Activated naive CD8-positive, alpha-beta T cell treated with anti-CD3 and anti-CD28 coated beads, Interleukin-2, amount 10 ng/mL, durations not matched to agents 7 days and 5 days (primary cell): ENCODE measurements around the gene VRK1. TPM values are rescaled to one million over a fixed set of nuclear protein-coding genes. Genes with fewer than 3 reads are reported as not detected.
A peak's percentile ranks its signal among the peaks of the same experiment; 100 is the strongest.

Experiments used
- ATAC-seq: fragments of 150-1000 bp; cut with Tn5 transposase; one replicate; pipeline ENCODE4 v1.10.0; 2021; ENCODE audit warnings: low read depth, moderate library complexity
- POLR2A ChIA-PET: fragments of 350-600 bp; sonication (Branson Sonifier 250); formaldehyde crosslinking; loops from one replicate; lab custom pipeline; 2021; ENCODE audit warnings: antibody characterized with exemption; lab: Charles Lee
- DNase-seq: peaks from one replicate; pipeline ENCODE4 v3.0.0; 2021
- H3K27ac Mint-ChIP-seq: one replicate; pipeline ENCODE4 v1.8.0; 2022; ENCODE audit warnings: mild to moderate bottlenecking, mixed read lengths
- H3K27me3 Mint-ChIP-seq: one replicate; pipeline ENCODE4 v1.8.0; 2022; ENCODE audit warnings: mild to moderate bottlenecking, moderate library complexity, mixed read lengths
- H3K36me3 Mint-ChIP-seq: one replicate; pipeline ENCODE4 v1.8.0; 2021; ENCODE audit warnings: mild to moderate bottlenecking, mixed read lengths
- H3K4me1 Mint-ChIP-seq: one replicate; pipeline ENCODE4 v1.8.0; 2021; ENCODE audit warnings: mixed read lengths
- H3K4me3 Mint-ChIP-seq: one replicate; pipeline ENCODE4 v1.8.0; 2022; ENCODE audit warnings: mild to moderate bottlenecking, moderate library complexity, mixed read lengths
- H3K9me3 Mint-ChIP-seq: one replicate; pipeline ENCODE4 v1.8.0; 2021; ENCODE audit warnings: mixed read lengths
- total RNA-seq, 2 experiments: library from RNA; stranded (reverse); gene quantifications; one replicate each; pipeline ENCODE4 v1.2.3, GENCODE V29; 2021

Gene VRK1
- total RNA-seq, 2 experiments from 2014 or later: 62.8 to 65.0 TPM

GRCh38 chr14:96797582-96798349 is 584 bp downstream of the VRK1 start:
- no peak for DNase-seq
- POLR2A ChIA-PET: interaction anchor here (0.8 to 1.4 kb wide), 4 partner anchors 13 to 323 kb away, joined by 3 to 4 read pairs (median 4); no protein-coding TSS in a partner anchor
- peak; percentile 56 for ATAC-seq
- no peaks in the 10 kb centered on the region for H3K36me3 Mint-ChIP-seq
- H3K27ac Mint-ChIP-seq: peak overlapping the region; percentile 91
- H3K27me3 Mint-ChIP-seq: peaks cover 10% of the 10 kb centered on the region
- H3K4me3 Mint-ChIP-seq: peak overlapping the region; percentile 94
- peaks cover 26% of the 10 kb centered on the region for H3K4me1 Mint-ChIP-seq
- H3K9me3 Mint-ChIP-seq: no peaks in the 10 kb centered on the region

GRCh38 chr14:96798956-96799355 is 1.8 kb downstream of the VRK1 start:
- Mint-ChIP-seq H3K27ac (no peak overlapping the region), H3K36me3 (peaks cover 2% of the 10 kb centered on the region), H3K4me1 (peaks cover 33% of the 10 kb centered on the region), H3K4me3 (peak overlapping the region; percentile 94), H3K9me3 (no peaks in the 10 kb centered on the region), H3K27me3 (peaks cover 10% of the 10 kb centered on the region)
- ATAC-seq (no peak), DNase-seq (no peak)
- POLR2A ChIA-PET: no interaction called here

- H3K27me3 Mint-ChIP-seq: peaks cover 7% of the 10 kb centered on the region
- peaks cover 38% of the 10 kb centered on the region for H3K4me1 Mint-ChIP-seq
- peak overlapping the region; percentile 25 for H3K4me3 Mint-ChIP-seq
- DNase-seq: no peak
- peaks cover 4% of the 10 kb centered on the region for H3K36me3 Mint-ChIP-seq
- no peaks in the 10 kb centered on the region for H3K9me3 Mint-ChIP-seq
- POLR2A ChIA-PET: no interaction called here
- no peak overlapping the region for H3K27ac Mint-ChIP-seq
- no peak for ATAC-seq
Observed at GRCh38 chr14:96799489-96800054, 2.4 kb downstream of the VRK1 start.

- H3K4me3 Mint-ChIP-seq: no peak overlapping the region
- DNase-seq: no peak
- H3K9me3 Mint-ChIP-seq: no peaks in the 10 kb centered on the region
- H3K27me3 Mint-ChIP-seq: no peaks in the 10 kb centered on the region
- no peak for ATAC-seq
- no peak overlapping the region for H3K27ac Mint-ChIP-seq
- peaks cover 33% of the 10 kb centered on the region for H3K4me1 Mint-ChIP-seq
- POLR2A ChIA-PET: no interaction called here
- peaks cover 8% of the 10 kb centered on the region for H3K36me3 Mint-ChIP-seq
Observed at GRCh38 chr14:96801931-96802330, 4.7 kb downstream of the VRK1 start.

GRCh38 chr14:96802963-96803362 is 5.8 kb downstream of the VRK1 start:
- Mint-ChIP-seq H3K36me3 (peaks cover 12% of the 10 kb centered on the region), H3K4me3 (no peak overlapping the region), H3K4me1 (peaks cover 33% of the 10 kb centered on the region), H3K9me3 (no peaks in the 10 kb centered on the region), H3K27ac (no peak overlapping the region), H3K27me3 (no peaks in the 10 kb centered on the region)
- POLR2A ChIA-PET: no interaction called here
- ATAC-seq: no peak
- no peak for DNase-seq

- Mint-ChIP-seq H3K27ac (peak overlapping the region; percentile 35), H3K36me3 (peaks cover 16% of the 10 kb centered on the region), H3K9me3 (no peaks in the 10 kb centered on the region), H3K4me3 (peak overlapping the region; percentile 41), H3K4me1 (peaks cover 25% of the 10 kb centered on the region), H3K27me3 (no peaks in the 10 kb centered on the region)
- ATAC-seq (no peak), DNase-seq (no peak)
- POLR2A ChIA-PET: no interaction called here
Observed at GRCh38 chr14:96803958-96804357, 6.8 kb downstream of the VRK1 start.

GRCh38 chr14:96804895-96805294 is 7.7 kb downstream of the VRK1 start:
- H3K4me1 Mint-ChIP-seq: peaks cover 22% of the 10 kb centered on the region

GRCh38 chr14:96805956-96806355 is 8.8 kb downstream of the VRK1 start:
- H3K4me3 Mint-ChIP-seq: no peak overlapping the region
- H3K36me3 Mint-ChIP-seq: peaks cover 28% of the 10 kb centered on the region
- ATAC-seq (no peak), DNase-seq (no peak)
- H3K9me3 Mint-ChIP-seq: no peaks in the 10 kb centered on the region
- POLR2A ChIA-PET: no interaction called here
- no peaks in the 10 kb centered on the region for H3K27me3 Mint-ChIP-seq
- H3K4me1 Mint-ChIP-seq: peaks cover 18% of the 10 kb centered on the region
- no peak overlapping the region for H3K27ac Mint-ChIP-seq

More at GRCh38 chr14:96804895-96805294, 7.7 kb downstream of the VRK1 start:
- no peak overlapping the region for H3K27ac Mint-ChIP-seq
- no peaks in the 10 kb centered on the region for H3K9me3 Mint-ChIP-seq
- no peak overlapping the region for H3K4me3 Mint-ChIP-seq
- DNase-seq: no peak
- no peaks in the 10 kb centered on the region for H3K27me3 Mint-ChIP-seq
- no peak for ATAC-seq
- H3K36me3 Mint-ChIP-seq: peaks cover 21% of the 10 kb centered on the region
- POLR2A ChIA-PET: no interaction called here

GRCh38 chr14:96806836-96807235 is 9.7 kb downstream of the VRK1 start:
- H3K4me3 Mint-ChIP-seq: no peak overlapping the region
- POLR2A ChIA-PET: no interaction called here

GRCh38 chr14:96808619-96809406 is 11.6 kb downstream of the VRK1 start:
- POLR2A ChIA-PET: interaction anchor here (0.6 kb wide), 1 partner anchor 212 kb away, joined by 3 read pairs; no protein-coding TSS in a partner anchor
- Mint-ChIP-seq H3K27me3 (no peaks in the 10 kb centered on the region), H3K27ac (no peak overlapping the region), H3K36me3 (peaks cover 31% of the 10 kb centered on the region), H3K4me1 (peaks cover 25% of the 10 kb centered on the region), H3K9me3 (peaks cover 3% of the 10 kb centered on the region), H3K4me3 (no peak overlapping the region)
- ATAC-seq (no peak), DNase-seq (no peak)

More at GRCh38 chr14:96806836-96807235, 9.7 kb downstream of the VRK1 start:
- Mint-ChIP-seq H3K27me3 (no peaks in the 10 kb centered on the region), H3K36me3 (peaks cover 32% of the 10 kb centered on the region), H3K9me3 (peaks cover 3% of the 10 kb centered on the region), H3K4me1 (peaks cover 23% of the 10 kb centered on the region), H3K27ac (no peak overlapping the region)
- no peak for DNase-seq
- no peak for ATAC-seq

GRCh38 chr14:96811265-96811664 is 14.1 kb downstream of the VRK1 start:
- Mint-ChIP-seq H3K36me3 (peaks cover 30% of the 10 kb centered on the region), H3K9me3 (peaks cover 3% of the 10 kb centered on the region), H3K4me1 (peaks cover 19% of the 10 kb centered on the region), H3K27me3 (no peaks in the 10 kb centered on the region), H3K27ac (no peak overlapping the region), H3K4me3 (no peak overlapping the region)
- DNase-seq: no peak
- no peak for ATAC-seq
- POLR2A ChIA-PET: interaction anchor here (1.1 kb wide), 1 partner anchor 14 kb away, joined by 4 read pairs; no protein-coding TSS in a partner anchor

- H3K36me3 Mint-ChIP-seq: peaks cover 29% of the 10 kb centered on the region
- POLR2A ChIA-PET: no interaction called here
- peaks cover 3% of the 10 kb centered on the region for H3K9me3 Mint-ChIP-seq
- no peak for DNase-seq
- H3K4me3 Mint-ChIP-seq: peak overlapping the region; percentile 26
- no peak overlapping the region for H3K27ac Mint-ChIP-seq
- no peak for ATAC-seq
- no peaks in the 10 kb centered on the region for H3K27me3 Mint-ChIP-seq
- peaks cover 22% of the 10 kb centered on the region for H3K4me1 Mint-ChIP-seq
Observed at GRCh38 chr14:96811985-96812667, 14.9 kb downstream of the VRK1 start.

GRCh38 chr14:96816281-96816680 is 19.1 kb downstream of the VRK1 start:
- H3K9me3 Mint-ChIP-seq: peaks cover under 1% of the 10 kb centered on the region
- no peaks in the 10 kb centered on the region for H3K27me3 Mint-ChIP-seq

More at GRCh38 chr14:96816281-96816680, 19.1 kb downstream of the VRK1 start:
- no peak overlapping the region for H3K4me3 Mint-ChIP-seq
- no peak for ATAC-seq
- H3K27ac Mint-ChIP-seq: no peak overlapping the region
- POLR2A ChIA-PET: no interaction called here
- H3K4me1 Mint-ChIP-seq: peaks cover 19% of the 10 kb centered on the region
- peaks cover 21% of the 10 kb centered on the region for H3K36me3 Mint-ChIP-seq
- DNase-seq: no peak
